ENCODE measurements around the gene SLC28A1.
A peak's percentile ranks its signal among the peaks of the same experiment; 100 is the strongest.

SLC28A1 gene

DNA sequence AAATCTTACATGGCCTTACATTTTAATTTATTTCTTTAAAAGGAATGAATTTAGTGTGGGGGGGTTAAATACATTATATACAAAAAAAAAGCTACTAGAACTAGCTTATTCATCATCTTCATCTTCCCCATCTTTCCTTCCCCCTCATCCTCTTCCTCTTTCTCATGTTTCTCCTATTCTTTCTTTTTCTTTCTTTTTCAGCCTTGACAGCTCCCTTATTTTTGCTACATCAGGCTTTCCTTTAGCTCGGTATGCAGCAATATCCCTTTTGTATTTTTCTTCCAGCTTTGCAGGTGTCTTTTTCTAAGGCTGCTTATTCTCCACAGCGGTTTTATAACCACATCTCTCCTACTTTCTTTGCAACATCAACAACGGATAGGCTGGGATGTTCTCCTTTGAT is 55.9 kb downstream of the SLC28A1 start:
- no peak for DNase-seq (ENCODE audit: low read depth in 2 of 2)

DNA sequence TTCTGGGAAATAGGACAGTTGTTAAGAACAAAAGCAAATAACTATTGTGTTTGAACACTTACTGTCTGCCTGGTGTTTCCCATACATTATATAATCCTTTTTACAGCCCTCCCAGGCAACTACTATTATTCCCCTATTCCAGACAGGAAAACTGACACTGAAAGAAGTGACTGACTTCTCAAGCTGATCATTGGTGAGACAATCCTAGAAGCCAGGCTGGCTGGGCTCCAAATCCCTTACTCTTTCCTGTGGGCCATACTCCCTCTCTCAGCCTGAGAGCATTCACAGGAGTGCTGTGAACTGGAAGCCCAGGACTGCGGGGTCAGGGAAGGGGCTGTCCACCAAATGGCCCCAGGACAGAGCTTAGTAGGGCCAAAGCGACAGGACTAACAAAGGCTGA is 58.0 kb downstream of the SLC28A1 start:
- no peak for DNase-seq (ENCODE audit: low read depth in 2 of 2)

DNA sequence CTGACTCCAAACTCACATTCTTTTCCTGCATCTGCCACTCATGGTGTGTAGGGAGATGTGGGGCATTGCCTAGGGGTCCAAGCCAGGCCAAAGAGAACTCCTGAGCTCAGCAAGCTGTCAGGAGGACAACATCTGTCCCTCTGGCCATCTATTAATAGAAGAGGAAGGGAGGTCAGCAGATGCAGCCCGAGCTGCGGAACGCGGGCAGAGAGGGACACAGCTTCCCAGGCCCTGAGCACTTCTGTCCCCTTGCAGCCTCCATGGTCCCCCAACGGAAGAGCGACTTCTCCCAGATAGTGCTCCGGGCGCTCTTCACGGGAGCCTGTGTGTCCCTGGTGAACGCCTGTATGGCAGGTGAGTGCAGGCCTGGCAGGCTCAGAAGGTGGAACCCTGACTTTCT is 59.8 kb downstream of the SLC28A1 start:
- DNase-seq (ENCODE audit: low read depth in 2 of 2), result no peak

DNA sequence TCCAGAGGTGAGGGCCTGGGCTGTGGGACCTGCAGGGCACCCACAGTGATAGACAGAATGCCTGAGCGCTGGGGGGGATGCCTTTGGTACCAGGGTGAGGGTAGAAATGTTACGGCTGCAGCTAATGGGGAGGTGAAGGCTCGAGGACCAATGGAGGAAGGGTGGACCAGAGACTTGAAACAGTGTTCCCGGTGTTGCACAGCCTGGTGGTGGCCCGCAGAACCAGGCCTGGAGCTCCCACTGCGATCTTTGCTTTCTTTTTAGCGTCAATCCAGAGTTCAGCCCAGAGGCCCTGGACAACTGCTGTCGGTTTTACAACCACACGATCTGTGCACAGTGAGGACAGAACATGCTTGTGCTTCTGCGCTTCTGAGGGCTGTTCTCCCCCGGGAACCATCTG is 60.4 kb downstream of the SLC28A1 start:
- no peak for DNase-seq (ENCODE audit: low read depth in 2 of 2)

DNA sequence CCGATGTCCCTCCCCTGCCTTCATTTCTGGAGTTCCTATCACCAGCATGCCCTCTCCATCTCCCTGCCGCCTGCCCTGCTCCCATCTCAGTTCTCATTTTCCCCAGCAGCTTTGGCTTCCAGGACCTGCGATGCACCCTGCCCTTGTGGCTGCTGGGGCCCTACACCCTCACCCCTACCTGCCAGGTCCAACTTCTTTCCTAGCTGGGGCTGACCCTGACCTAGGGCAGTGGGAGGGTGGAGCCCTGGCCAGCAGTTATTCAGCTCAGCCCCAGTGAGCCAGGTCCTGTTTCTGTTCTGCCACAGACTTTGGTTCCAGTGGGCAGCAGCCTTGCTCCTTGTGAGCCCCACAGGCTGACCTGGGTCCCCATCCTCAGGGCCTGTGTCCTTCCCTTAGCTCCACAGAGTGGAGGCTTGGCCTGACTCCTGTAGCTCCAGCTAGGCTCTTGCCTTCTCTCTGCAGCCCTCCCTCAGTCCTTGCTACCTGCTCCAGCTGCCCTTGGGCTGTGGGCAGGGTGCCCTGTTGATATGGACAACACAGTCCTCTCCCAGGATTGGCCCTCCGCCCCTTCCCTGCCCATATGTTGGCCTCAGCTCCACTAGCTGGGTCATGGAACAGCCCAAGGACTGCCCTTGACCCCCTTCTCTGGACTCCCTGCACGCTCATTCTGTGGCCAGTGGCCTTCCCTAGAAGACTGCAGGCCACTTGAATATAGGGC is 62.5 kb downstream of the SLC28A1 start:
- no peak for DNase-seq (ENCODE audit: low read depth in 2 of 2)

DNA sequence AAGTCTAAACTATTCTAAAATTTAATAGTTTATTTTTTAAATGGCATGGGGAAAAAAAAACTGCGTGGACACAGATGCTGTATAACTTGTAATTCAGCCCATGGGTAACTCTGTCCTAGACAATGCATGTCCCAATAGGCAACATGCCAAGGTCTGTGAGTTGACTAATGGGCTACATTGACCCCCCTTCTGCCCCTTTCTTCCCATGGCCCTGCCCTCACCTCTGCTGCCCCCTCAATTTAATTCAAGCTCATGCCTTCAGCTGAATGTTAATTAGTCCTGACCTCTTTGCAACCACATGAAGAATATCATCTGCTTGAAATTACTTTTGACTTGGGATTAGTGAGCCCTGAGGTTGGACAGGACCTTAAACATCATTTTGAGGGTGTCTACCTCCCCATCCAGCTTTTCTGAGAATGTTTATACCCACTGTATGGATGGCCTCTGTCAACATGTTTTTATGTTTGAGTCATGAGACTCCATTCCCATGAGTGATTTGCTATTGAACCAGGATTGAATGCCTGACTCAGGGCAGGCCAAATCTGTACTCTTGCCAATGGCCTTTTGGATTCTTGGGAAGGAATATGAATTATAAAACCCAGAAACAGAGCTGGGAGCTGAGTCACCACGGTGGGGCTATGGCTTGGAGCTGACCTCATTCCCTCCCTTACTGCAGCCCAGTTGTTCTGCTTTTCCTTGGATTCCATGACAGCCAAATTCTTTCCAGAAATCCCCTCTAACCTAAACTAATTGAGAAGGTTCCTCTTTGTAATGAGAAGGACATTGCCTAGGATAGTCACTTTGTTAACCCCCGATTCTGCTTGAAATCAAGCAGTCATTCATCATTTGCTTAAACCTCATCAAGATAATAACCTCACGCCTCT is 63.7 kb downstream of the SLC28A1 start:
- DNase-seq (ENCODE audit: low read depth in 2 of 2), result no peak

DNA sequence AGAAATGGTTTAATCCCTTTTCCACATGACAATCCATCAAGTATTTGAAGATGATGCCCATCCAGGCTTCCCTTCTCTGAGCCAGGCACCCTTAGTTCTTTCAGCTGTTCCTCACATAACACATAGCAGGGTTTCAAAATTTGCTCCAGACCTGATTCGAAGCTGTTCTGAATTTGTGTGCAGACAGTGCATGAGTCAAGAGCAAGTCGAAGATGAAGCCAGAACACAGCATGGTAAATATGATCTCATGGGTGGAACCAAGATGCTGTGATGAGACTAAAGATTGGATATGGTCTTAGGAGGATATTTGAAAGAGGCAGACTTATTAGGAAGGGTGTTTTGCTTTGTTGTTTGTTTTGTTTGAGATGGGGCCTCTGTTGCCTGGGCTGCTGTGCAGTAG is 64.6 kb downstream of the SLC28A1 start:
- DNase-seq (ENCODE audit: low read depth in 2 of 2), result no peak

DNA sequence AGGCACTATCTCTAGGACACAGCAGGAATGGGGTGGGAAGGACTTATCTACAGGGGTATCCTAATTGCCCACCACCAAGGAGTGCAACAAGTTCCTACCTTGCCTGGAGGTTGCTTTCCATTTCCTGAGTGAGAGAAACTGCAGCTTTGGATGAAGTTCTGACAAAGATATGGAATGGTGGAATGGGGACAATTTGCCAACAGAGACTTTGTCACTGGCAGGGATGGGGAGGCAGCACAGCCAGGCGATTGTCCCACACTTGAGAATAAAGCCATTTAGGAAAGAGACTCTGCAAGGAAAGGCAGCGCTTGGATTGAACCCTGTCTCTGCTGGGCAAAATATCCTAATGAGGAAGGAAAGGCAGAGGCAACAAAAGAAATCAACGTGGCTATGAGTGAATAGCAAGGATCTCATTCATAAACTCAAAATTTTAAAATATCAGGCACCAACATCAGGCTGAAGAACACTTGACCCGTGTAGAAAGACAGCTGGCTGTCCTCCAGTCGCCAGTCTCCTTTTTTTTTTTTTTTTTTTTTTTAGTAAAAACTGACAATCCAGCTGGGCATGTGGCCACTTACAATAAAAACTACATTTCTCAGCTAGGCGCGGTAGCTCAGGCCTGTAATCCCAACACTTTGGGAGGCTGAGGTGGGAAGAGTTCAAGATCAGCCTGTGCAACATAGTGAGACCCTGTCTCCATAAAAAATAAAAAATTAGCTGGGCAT is 65.5 kb downstream of the SLC28A1 start:
- no peak for DNase-seq (ENCODE audit: low read depth in 2 of 2)

DNA sequence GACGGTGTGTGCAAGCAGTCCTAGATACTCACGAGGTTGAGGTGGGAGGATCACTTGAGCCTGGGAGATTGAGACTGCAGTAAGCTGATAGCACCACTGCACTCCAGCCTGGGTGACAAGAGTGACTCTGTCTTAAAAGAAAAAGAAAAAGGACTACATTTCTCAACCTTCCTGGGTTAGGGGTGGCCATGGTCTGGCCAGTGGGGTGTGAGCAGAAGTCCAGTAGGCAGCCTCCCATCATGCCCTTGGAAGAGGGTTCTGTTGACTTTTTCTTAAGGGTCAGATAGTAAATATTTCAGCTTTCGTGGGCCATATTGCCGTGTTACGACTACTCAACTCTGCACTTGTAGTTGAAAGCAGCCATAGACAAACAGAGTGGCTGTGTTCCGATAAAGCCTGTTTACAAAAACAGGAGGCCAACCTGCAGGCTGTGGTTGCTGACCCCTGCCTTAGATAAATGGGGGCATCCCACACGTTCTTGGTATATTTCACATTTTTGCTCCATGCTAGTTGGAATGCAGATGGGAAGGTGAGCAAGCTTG is 66.2 kb downstream of the SLC28A1 start:
- no peak for DNase-seq (ENCODE audit: low read depth in 2 of 2)

DNA sequence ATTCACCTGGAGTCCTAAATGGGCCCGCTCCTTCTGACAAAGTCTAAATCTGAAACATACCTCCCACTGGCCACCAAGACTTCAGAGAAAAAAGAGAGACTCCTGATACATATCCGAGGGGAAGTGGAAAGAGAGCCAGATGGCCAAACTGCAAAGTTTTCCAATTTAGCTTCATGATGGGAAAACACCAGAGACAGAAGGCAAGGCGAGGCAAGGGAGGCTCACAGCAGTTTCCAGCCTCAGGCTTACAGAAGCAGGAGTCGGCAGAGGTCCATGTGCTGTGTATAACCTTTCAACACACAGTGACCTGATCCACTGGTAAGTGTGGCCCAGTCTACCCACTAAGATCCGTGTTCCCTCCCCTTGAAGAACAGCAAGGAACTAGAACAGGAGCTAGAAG is 67.3 kb downstream of the SLC28A1 start:
- DNase-seq (ENCODE audit: low read depth in 2 of 2), result no peak

DNA sequence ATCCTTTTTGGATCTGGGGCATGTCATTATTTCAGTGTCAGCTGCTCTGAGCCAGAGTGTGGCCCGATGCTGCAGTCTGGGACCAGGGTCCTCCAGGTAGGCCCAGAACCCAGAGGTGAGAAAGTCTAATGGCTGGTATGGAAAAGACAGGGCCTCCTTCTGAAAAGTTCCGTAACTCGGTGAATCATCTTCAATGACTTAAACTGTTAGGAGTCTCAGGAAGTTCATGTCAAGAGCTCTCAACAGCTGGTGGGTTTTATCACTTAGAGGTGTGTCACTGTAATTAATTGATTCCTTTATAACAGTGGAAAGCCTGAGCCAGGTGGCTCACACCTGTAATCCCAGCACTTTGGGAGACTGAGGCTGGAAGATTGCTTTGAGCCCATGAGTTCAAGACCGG is 68.7 kb downstream of the SLC28A1 start:
- DNase-seq (ENCODE audit: low read depth in 2 of 2), result no peak

DNA sequence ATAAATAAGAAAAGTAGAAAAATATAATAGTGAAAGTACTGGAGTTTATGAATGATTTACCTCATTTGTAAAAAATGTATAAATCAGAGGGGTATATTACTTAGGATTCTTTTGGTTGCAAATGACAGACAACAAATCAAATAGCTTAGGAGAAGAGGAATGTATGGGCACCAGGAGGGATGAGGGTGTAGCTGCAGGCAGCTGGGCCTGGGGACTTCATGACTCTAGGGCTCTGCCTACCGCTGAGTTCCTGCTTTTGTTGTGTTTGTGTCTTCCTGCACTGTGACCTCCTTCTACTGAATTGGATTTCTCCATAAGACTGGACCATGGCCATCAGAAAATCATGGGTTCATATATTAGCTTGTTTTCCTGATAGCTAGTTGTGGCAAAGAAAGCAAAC is 69.3 kb downstream of the SLC28A1 start:
- DNase-seq (ENCODE audit: low read depth in 2 of 2), result no peak

DNA sequence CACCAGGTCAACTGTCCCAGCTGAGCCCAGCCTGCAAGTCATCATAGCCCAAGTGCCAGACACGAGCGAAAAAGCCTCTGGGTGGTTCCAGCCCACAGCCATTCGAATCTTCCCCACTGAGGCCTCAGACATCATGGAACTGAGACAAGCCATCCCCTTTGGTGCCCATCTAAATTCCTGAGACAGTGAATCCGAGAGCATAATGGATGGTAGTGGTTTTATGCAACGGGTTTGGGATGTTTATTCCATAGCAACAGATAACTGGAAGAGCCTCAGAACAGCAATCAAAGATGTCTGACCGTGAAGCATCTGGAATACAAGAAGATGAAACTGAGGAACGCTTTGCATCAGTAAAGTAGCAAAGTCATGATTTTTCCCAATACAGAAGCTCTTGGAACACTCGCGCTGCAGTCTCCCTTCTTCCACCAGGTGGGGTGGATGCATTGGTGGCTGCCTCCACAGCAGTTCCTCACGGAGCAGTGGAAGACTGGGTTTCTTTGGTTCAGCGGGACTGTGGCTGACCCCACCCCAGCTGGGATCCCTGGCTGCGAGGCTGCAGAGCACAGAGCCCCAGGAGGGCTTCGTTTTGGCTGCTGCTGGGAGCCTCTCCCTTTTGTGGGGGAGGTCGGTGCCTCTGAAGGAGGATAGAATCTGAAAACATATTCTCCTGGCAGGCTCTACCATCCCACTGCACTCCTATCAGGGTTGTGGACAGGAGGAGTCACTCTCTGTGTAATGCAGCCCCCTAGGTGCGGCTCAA is 70.8 kb downstream of the SLC28A1 start:
- peak in 1 of 2 donors; percentile 23 for DNase-seq (ENCODE audit: low read depth in 2 of 2)

DNA sequence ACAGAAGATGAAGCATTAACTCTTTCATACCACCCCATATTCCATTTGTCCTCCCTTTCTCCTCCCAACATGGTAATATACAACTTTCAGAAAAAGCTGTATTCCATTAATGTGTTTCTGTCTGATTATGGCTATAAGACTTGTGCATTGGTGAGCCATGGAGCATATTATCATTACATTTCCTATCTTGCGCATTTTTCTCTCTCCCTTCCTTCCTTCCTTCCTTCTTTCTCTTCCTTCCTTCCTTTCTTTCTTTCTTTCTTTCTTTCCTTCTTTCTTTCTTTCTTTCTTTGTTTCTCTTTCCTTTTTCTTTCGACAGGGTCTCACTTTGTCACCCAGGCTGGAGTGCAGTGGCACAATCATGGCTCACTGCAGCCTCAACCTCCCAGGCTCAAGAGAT is 71.7 kb downstream of the SLC28A1 start:
- DNase-seq (ENCODE audit: low read depth in 2 of 2), result no peak

DNA sequence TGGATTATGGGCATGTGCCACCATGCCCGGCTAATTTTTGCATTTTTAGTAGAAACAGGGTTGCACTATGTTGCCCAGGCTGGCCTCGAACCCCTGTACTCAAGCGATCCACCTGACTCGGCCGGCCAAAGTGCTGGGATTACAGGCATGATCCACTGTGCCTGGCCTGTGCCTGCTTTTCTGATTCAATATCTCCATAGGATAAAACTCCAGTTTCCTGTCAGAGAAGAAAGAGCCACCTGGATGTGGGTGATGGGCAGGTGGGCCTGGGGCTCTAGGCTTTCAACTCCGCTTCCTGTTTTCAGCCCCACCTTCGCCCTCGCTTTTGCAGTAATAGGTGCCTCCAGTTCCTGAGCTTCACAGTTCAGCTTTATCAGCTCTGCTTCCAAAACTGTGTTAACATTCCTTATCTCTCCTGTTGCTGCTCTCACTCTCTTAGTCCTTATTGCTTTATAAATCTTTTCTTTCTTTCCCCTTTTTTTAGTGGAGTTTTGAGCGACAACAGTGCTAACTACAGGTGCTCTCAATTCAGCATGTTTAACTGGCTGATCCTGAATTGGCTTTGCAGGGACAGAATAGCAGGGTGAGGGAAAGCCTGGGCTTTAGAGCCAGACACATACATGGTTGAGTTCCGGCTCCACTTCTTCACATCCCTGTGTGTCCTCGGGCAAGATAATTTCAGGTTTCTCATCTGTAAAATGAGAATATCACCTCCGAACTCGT is 76.1 kb downstream of the SLC28A1 start:
- no peak for DNase-seq (ENCODE audit: low read depth in 2 of 2)

DNA sequence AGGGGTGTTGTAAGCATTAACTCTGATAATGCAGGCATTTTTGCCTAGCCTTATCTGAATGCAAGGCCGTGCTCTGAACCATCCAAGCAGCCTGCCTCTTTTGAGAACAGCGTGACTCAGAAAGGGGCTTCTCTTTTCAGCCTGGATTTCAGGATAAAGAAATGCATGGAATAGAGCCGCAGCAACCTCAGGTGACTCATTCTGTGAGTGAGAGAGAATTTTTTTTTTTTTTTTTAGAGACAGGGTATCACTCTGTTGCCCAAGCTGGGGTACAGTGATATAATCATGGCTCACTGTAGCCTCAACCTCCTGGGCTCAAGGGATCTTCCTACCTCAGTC is 76.6 kb downstream of the SLC28A1 start:
- no peak for DNase-seq (ENCODE audit: low read depth in 2 of 2)

DNA sequence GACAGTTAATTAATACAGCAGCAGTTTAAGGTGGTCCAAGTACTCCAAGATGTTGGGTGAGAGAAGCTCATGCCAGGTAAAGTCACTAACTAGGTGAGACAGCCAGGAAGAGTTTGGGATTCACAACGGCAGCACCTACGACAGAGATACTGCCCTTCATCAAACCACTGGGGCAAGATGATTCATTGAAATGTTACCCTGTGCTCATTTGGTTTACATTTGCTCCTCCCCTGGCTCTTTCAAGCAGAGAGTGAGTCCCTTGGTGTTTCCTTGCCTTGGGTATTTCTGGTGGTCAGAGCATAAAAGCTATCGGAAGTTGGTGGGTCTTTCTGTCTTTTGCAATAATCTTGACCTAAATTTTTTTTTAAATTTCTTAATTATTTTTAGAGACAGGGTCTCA is 77.2 kb downstream of the SLC28A1 start:
- DNase-seq (ENCODE audit: low read depth in 2 of 2), result no peak

DNA sequence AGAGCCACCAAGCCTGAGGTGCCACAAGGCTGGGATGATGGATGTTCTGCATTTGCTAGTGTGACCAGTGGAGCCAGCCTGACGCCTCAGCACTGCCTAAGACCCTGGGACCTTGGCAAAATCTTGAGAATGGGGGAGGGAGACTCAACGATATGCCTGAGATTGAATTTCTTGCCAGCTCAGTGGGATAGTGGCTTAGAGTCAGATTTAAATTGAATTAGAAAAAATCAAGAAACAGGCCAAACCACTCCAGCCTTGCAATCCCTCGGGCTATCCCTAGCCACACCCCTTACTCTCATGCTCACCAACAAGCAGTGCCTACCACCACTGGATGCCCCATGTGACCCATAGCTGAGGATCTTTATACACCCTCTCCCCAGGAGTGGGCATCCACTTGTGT is 78.5 kb downstream of the SLC28A1 start:
- DNase-seq (ENCODE audit: low read depth in 2 of 2), result no peak

DNA sequence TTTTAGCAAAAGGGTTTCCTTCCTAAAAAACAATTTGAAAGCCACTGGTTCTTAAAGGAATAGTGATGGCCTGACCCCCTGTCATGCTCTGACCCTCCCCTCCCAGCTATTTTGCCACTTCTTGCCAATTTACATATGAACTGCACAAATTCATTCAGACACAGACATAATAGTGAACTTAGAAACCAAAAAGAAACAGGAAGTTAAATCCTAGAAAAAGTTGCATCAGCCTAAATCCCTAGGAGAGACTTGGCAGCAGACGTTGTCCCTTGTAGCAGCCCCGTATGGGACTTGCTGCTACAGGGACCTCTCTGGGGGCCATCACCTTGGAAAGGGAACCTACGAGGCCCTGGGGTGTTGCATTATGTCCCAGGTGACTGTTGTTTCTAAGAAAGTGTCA is 82.9 kb downstream of the SLC28A1 start:
- DNase-seq (ENCODE audit: low read depth in 2 of 2), result no peak

DNA sequence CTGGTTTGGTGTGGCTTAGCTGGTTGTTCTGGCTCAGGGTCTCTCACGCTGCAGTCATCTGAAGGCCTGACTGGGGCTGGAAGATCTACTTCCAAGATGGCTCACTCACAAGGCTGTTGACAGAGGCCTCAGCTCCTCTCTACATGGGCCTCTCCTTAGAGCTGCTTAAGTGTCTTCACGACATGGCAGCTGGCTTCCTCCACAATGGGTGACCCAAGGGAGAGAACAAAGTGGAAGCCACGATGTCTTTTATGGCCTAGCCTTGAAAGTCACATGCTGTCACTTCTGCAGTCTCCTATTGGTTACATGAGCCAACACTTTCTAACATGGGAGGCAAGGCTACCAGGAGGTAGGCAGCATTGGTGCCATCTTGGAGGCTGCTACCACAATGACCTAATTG is 83.8 kb downstream of the SLC28A1 start:
- DNase-seq (ENCODE audit: low read depth in 2 of 2), result no peak

DNA sequence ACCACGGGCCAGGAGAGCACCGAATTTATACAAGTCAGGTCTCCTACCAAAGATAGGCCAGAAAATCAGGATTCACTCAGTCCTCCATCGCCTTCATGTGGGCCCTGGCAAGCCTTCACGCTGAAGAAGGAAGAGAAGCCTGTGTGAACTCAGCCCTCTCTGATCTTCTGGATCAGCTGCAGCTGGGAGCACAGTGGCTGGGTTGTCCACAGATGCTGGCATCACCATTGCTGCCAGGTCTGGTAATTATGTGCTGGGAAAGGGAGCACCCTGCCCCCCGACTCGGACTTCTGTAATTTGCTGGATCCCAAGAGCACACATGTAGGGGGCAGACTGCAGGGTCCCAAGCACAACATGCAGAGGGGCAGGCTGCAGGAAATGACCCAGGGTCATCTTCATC is 84.8 kb downstream of the SLC28A1 start:
- no peak for DNase-seq (ENCODE audit: low read depth in 2 of 2)

All from stimulated activated CD8-positive, alpha-beta memory T cell treated with anti-CD3 and anti-CD28 coated beads, Interleukin-7, amount 100 ng/mL, for 1 hour (primary cell).